Thoracic aorta (tissue), 2 donors: ENCODE data around the gene LAMB3. TPM values are rescaled to one million over a fixed set of nuclear protein-coding genes. Genes with fewer than 3 reads are reported as not detected.

ENCODE experiments used
- ATAC-seq: fragments of 150-250 bp; one replicate; pipeline ENCODE4 v1.8.0; 2017; ENCODE audit warnings: low read depth; ENCODE audit not compliant: insufficient number of reproducible peaks, low FRiP score
- DNase-seq: peaks from one replicate; pipeline ENCODE4 v3.0.0-alpha.2; 2020; ENCODE audit warnings: low spot score
- H3K27ac ChIP-seq, 2 donors: fragments of 200-600 bp; sonication (generic); 1 replicate in 1 of 2; 2 replicates in 1 of 2; pipeline ENCODE4 v1.5.1; 2016; ENCODE audit warnings: mild to moderate bottlenecking in 2 of 2, moderate library complexity in 2 of 2
- H3K27me3 ChIP-seq: fragments of 200-600 bp; sonication (generic); replicated peaks from 2 replicates; pipeline ENCODE4 v1.6.0; 2016; ENCODE audit warnings: mild to moderate bottlenecking; ENCODE audit not compliant: insufficient read depth
- H3K36me3 ChIP-seq: fragments of 200-600 bp; sonication (generic); one replicate; pipeline ENCODE4 v1.5.1; 2016
- H3K4me1 ChIP-seq, 2 donors: fragments of 200-600 bp; sonication (generic); 1 replicate in 1 of 2; 2 replicates in 1 of 2; pipeline versions ENCODE4 v1.5.1 to v1.6.0; 2016; ENCODE audit warnings: low read depth in 2 of 2, mild to moderate bottlenecking in 1 of 2; ENCODE audit not compliant: control insufficient read depth in 1 of 2
- H3K4me3 ChIP-seq: fragments of 200-600 bp; sonication (generic); 2 replicates; pipeline ENCODE4 v1.5.1; 2016; ENCODE audit warnings: mild to moderate bottlenecking
- H3K9me3 ChIP-seq: fragments of 200-600 bp; sonication (generic); 2 replicates; pipeline ENCODE4 v1.5.1; 2016
- total RNA-seq, 2 donors: library from RNA; depleted of rRNA; stranded (reverse); fragments of >200 nt; gene quantifications; one replicate each; pipeline versions ENCODE4 v1.1.0 to v1.2.3, GENCODE V29; 2016
- TF ChIP-seq, protein P1 (sequence below): fragments of 200-600 bp; sonication (generic); IDR thresholded peaks from one replicate; pipeline ENCODE4 v1.5.1; 2019; ENCODE audit warnings: antibody characterized with exemption

The LAMB3 gene
- total RNA-seq, 2 donors from 2014 or later = 3.4 to 5.1 TPM

DNA sequence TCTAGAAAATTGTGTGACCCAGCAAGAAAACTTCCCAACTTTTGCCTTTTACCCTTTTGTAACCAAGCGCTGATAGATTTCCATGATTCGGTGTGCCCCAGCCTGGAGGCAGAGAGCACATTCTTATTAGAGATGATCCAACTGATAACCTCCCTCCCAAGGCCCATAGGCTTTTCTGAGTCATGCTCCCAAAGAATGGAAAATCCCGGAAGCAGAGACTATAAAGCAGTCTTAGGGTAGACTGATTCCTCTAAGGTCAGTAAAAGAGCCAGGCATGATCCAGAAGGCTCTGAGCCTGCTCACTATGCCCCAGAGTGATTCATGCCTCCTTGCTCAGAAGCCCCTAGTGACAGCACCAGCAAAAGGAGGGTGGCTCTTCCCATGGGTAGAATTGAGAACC, 64.4 kb downstream of the LAMB3 start:
- Histone ChIP-seq H3K27me3 (no peaks in the 10 kb centered on the region), H3K4me3 (no peak overlapping the region), H3K36me3 (no peaks in the 10 kb centered on the region), H3K27ac (no peak overlapping the region), H3K4me1 (no peaks in the 10 kb centered on the region), H3K9me3 (no peaks in the 10 kb centered on the region)
- DNase-seq = no peak
- TF ChIP-seq, protein P1, sequence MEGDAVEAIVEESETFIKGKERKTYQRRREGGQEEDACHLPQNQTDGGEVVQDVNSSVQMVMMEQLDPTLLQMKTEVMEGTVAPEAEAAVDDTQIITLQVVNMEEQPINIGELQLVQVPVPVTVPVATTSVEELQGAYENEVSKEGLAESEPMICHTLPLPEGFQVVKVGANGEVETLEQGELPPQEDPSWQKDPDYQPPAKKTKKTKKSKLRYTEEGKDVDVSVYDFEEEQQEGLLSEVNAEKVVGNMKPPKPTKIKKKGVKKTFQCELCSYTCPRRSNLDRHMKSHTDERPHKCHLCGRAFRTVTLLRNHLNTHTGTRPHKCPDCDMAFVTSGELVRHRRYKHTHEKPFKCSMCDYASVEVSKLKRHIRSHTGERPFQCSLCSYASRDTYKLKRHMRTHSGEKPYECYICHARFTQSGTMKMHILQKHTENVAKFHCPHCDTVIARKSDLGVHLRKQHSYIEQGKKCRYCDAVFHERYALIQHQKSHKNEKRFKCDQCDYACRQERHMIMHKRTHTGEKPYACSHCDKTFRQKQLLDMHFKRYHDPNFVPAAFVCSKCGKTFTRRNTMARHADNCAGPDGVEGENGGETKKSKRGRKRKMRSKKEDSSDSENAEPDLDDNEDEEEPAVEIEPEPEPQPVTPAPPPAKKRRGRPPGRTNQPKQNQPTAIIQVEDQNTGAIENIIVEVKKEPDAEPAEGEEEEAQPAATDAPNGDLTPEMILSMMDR = no peak
- no peak for ATAC-seq

DNA sequence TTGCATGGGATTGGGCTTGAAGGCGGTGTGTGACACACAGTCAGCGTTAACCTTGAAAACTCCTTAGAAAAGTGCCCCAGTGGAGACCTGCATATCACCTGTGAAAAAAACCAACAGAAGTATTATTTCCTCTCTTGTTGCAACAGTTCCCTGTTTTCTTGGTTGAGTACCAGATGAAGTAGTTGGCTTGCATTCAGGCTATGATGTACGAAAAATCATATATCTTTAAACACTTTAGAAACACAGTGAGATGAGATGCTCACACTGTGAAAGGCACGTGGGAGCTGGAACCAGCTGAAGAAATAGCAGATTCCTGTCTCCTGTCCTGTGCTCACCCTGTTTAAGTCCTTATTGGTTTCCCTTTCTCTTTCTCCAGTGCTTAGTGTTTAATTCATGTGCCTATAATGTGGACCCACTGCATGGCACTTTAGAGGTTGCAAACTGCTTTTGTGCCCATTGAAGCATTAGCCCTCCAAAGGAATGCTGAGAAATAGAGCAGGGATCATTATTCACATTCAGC, 65.9 kb downstream of the LAMB3 start:
- H3K4me3 ChIP-seq = no peak overlapping the region
- H3K36me3 ChIP-seq = no peaks in the 10 kb centered on the region
- DNase-seq (no peak), ATAC-seq (no peak)
- H3K27me3 ChIP-seq = no peaks in the 10 kb centered on the region
- H3K9me3 ChIP-seq = no peaks in the 10 kb centered on the region
- H3K27ac ChIP-seq = no peak overlapping the region
- H3K4me1 ChIP-seq = no peaks in the 10 kb centered on the region
- TF ChIP-seq, protein P1 = no peak

DNA sequence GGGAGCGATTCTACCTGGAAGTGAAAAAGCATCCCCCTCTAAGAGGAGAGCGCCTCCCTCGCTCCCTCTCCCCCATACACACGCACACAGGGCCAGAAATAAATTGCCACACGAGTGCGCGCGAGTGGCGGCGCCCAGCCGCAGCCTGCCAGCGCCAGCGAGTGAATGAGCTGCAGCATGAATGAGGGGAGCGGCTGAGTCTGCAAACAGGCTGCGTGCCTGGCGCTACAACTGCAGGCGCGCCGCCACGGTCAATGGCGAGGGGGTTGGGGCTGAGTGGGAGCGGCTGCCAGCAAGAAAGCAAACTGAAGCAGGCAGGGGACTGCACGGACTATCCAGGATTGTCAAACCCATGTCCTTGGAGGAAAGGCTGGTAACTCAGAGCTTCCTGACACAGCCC, 66.6 kb downstream of the LAMB3 start:
- Histone ChIP-seq H3K36me3 (no peaks in the 10 kb centered on the region), H3K9me3 (no peaks in the 10 kb centered on the region), H3K27ac (no peak overlapping the region), H3K4me1 (no peaks in the 10 kb centered on the region), H3K27me3 (no peaks in the 10 kb centered on the region), H3K4me3 (no peak overlapping the region)
- DNase-seq = no peak
- TF ChIP-seq, protein P1 = no peak
- no peak for ATAC-seq

DNA sequence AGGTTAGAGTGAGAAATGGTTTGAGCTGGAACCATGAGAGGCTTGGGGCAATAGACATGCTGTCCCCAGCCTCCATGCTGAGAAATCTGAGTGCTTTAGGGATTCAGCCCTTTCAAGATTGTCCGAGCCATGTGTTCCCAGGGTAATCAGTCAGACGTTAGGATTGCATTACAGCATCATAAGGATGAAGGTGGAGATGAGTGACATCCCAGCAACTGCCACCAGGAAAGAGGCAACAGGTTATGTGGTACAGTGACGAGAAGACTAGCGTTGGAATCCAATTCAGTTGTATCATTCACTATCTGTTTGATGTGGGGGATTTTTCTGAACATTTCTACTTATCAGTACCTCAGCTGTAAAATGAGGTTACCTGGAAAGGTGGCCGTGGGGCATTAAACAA, 67.0 kb downstream of the LAMB3 start:
- TF ChIP-seq, protein P1 = no peak
- no peaks in the 10 kb centered on the region for H3K4me1 ChIP-seq
- H3K4me3 ChIP-seq = no peak overlapping the region

DNA sequence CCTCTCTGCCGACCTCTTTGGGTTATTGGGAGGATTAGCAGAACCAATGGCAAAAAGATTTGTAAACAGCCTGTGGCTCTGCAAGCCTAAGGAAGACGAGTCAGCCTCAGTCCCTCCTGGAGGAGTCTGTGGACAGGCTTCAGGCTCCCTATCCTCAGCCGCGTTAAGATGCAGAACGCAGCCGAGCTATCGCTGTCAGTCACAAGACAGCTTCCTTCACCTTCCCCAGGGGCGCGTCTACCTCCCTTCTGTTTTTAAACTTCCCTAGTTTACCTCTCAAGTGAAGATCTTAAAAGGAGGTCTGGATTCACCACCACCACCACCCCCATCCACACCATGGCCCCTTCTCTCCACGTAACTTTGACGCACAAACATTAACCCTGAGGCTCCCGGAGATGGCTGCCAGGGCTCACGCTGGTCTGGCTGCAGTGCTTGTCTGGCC, 68.0 kb downstream of the LAMB3 start:
- H3K27ac ChIP-seq = no peak overlapping the region
- H3K9me3 ChIP-seq = no peaks in the 10 kb centered on the region
- H3K36me3 ChIP-seq = no peaks in the 10 kb centered on the region
- H3K4me3 ChIP-seq = no peak overlapping the region
- ATAC-seq (no peak), DNase-seq (no peak)
- TF ChIP-seq, protein P1 = no peak
- no peaks in the 10 kb centered on the region for H3K27me3 ChIP-seq
- H3K4me1 ChIP-seq = no peaks in the 10 kb centered on the region

More for the DNA sequence above, 67.0 kb downstream of the LAMB3 start:
- ATAC-seq (no peak), DNase-seq (no peak)
- H3K36me3 ChIP-seq = no peaks in the 10 kb centered on the region
- no peak overlapping the region for H3K27ac ChIP-seq
- H3K9me3 ChIP-seq = no peaks in the 10 kb centered on the region
- H3K27me3 ChIP-seq = no peaks in the 10 kb centered on the region
